OCI-LY1 (cell line): ENCODE data around the gene AADAC.

Experiments
- H2AFZ ChIP-seq: fragments of 200-600 bp; sonication (generic), shearing (Covaris generic); 2 replicates; pipeline ENCODE4 v1.6.0; 2014; ENCODE audit warnings: antibody characterized with exemption, mild to moderate bottlenecking, low read length
- H3F3A ChIP-seq: fragments of 200-600 bp; sonication (generic), shearing (Covaris generic); 2 replicates; pipeline ENCODE4 v1.6.0; 2014; ENCODE audit warnings: mild to moderate bottlenecking, antibody characterized with exemption, low read length, moderate library complexity; ENCODE audit not compliant: insufficient read depth
- H3K27ac ChIP-seq: fragments of 200-600 bp; sonication (generic); 2 replicates; pipeline ENCODE4 v1.5.1; 2014; ENCODE audit warnings: low read length, mixed run types, mild to moderate bottlenecking, low read depth; ENCODE audit not compliant: poor library complexity, severe bottlenecking
- H3K27me3 ChIP-seq: fragments of 200-600 bp; sonication (generic); 2 replicates; pipeline ENCODE4 v1.6.0; 2014; ENCODE audit warnings: antibody characterized with exemption, mild to moderate bottlenecking, low read length, moderate library complexity; ENCODE audit not compliant: insufficient read depth
- H3K36me3 ChIP-seq: fragments of 200-600 bp; sonication (generic); 2 replicates; pipeline ENCODE4 v1.6.1; 2014; ENCODE audit warnings: mild to moderate bottlenecking, antibody characterized with exemption, low read length, moderate library complexity, mixed read lengths; ENCODE audit not compliant: insufficient read depth
- H3K4me1 ChIP-seq: fragments of 200-600 bp; sonication (generic); 2 replicates; pipeline ENCODE4 v1.5.1; 2014; ENCODE audit warnings: mild to moderate bottlenecking, low read length, moderate library complexity; ENCODE audit not compliant: insufficient read depth, severe bottlenecking
- H3K4me2 ChIP-seq: fragments of 200-600 bp; sonication (generic), shearing (Covaris generic); 2 replicates; pipeline ENCODE4 v1.6.1; 2014; ENCODE audit warnings: low read length
- H3K4me3 ChIP-seq: fragments of 200-600 bp; sonication (generic); 2 replicates; pipeline ENCODE4 v1.5.1; 2014; ENCODE audit warnings: low read length, low read depth, mild to moderate bottlenecking, mixed read lengths; ENCODE audit not compliant: poor library complexity, severe bottlenecking
- H3K79me2 ChIP-seq: fragments of 200-600 bp; shearing (Covaris generic); 2 replicates; pipeline ENCODE4 v1.6.1; 2016; ENCODE audit warnings: mixed run types, low read length, mixed read lengths; ENCODE audit not compliant: insufficient read depth
- H3K9ac ChIP-seq: fragments of 200-600 bp; sonication (generic), shearing (Covaris generic); 2 replicates; pipeline ENCODE4 v1.6.1; 2014; ENCODE audit warnings: mild to moderate bottlenecking, low read length, mixed read lengths
- H3K9me2 ChIP-seq: fragments of 200-600 bp; sonication (generic), shearing (Covaris generic); 2 replicates; pipeline ENCODE4 v1.6.1; 2014; ENCODE audit warnings: low read depth, mild to moderate bottlenecking, low read length, mixed read lengths
- H3K9me3 ChIP-seq: fragments of 200-600 bp; shearing (Covaris generic); 2 replicates; pipeline ENCODE4 v1.6.1; 2014; ENCODE audit warnings: low read length, mixed read lengths
- H4K20me1 ChIP-seq: fragments of 200-600 bp; sonication (generic), shearing (Covaris generic); 2 replicates; pipeline ENCODE4 v1.6.0; 2016; ENCODE audit warnings: mild to moderate bottlenecking, low read length; ENCODE audit not compliant: insufficient read depth
- CTCF ChIP-seq: fragments of 200-600 bp; sonication (generic), shearing (Covaris generic); IDR thresholded peaks from 2 replicates; pipeline ENCODE4 v1.5.1; 2017; ENCODE audit warnings: mild to moderate bottlenecking, antibody characterized with exemption, low read length, moderate library complexity, mixed read lengths
- EZH2 ChIP-seq: fragments of 200-600 bp; sonication (generic), shearing (Covaris generic); IDR thresholded peaks from 2 replicates; pipeline ENCODE4 v1.8.0; 2017; ENCODE audit warnings: borderline replicate concordance, mixed run types, mild to moderate bottlenecking, antibody characterized with exemption, low read length, moderate library complexity, mixed read lengths

AADAC gene

GRCh38 chr3:151856641-151857040, 42.7 kb downstream of the AADAC start:
- Histone ChIP-seq H3K27ac (no peak overlapping the region), H3K36me3 (no peaks in the 10 kb centered on the region), H3K4me3 (no peak overlapping the region), H4K20me1 (peaks cover 3% of the 10 kb centered on the region; the same call in 1 of the 2 replicates), H3K9ac (no peak overlapping the region), H3K79me2 (no peaks in the 10 kb centered on the region), H3F3A (no peaks in the 10 kb centered on the region), H3K4me2 (no peak overlapping the region), H3K4me1 (no peaks in the 10 kb centered on the region), H3K9me3 (no peaks in the 10 kb centered on the region), H3K27me3 (no peaks in the 10 kb centered on the region), H3K9me2 (no peaks in the 10 kb centered on the region), H2AFZ (no peak overlapping the region)
- TF ChIP-seq EZH2 = no peak
- TF ChIP-seq CTCF = no peak

- Histone ChIP-seq H3K4me3 (no peak overlapping the region), H3K4me1 (no peaks in the 10 kb centered on the region), H3K4me2 (no peak overlapping the region), H3K36me3 (no peaks in the 10 kb centered on the region), H3K79me2 (no peaks in the 10 kb centered on the region), H3F3A (no peaks in the 10 kb centered on the region), H4K20me1 (peaks cover 3% of the 10 kb centered on the region; the same call in 1 of the 2 replicates), H3K9ac (no peak overlapping the region), H3K27ac (no peak overlapping the region), H2AFZ (no peak overlapping the region), H3K9me2 (no peaks in the 10 kb centered on the region), H3K9me3 (no peaks in the 10 kb centered on the region), H3K27me3 (no peaks in the 10 kb centered on the region)
- TF ChIP-seq EZH2 (no peak), CTCF (no peak)
Observed at GRCh38 chr3:151859233-151859673, 45.3 kb downstream of the AADAC start.

GRCh38 chr3:151859905-151860304, 46.0 kb downstream of the AADAC start:
- H3K9me3 ChIP-seq = no peaks in the 10 kb centered on the region
- no peaks in the 10 kb centered on the region for H3K4me1 ChIP-seq
- H3K4me3 ChIP-seq = no peak overlapping the region
- H3K79me2 ChIP-seq = no peaks in the 10 kb centered on the region
- no peak overlapping the region for H3K27ac ChIP-seq
- no peak overlapping the region for H2AFZ ChIP-seq
- H3F3A ChIP-seq = no peaks in the 10 kb centered on the region
- no peaks in the 10 kb centered on the region for H3K27me3 ChIP-seq
- TF ChIP-seq EZH2 (no peak), CTCF (no peak)
- H3K36me3 ChIP-seq = no peaks in the 10 kb centered on the region
- no peaks in the 10 kb centered on the region for H3K9me2 ChIP-seq
- no peak overlapping the region for H3K9ac ChIP-seq
- H3K4me2 ChIP-seq = no peak overlapping the region
- peaks cover under 1% of the 10 kb centered on the region; the same call in 1 of the 2 replicates for H4K20me1 ChIP-seq
